HG02981 (cell line): Measurements from ENCODE around the gene SPNS3.

Experiments used
- ATAC-seq: cut with Tn5 transposase; IDR thresholded peaks from one replicate; pipeline ENCODE4 v1.9.1; 2021; ENCODE audit warnings: mild to moderate bottlenecking, moderate library complexity; ENCODE audit not compliant: unreplicated experiment

The SPNS3 gene

DNA sequence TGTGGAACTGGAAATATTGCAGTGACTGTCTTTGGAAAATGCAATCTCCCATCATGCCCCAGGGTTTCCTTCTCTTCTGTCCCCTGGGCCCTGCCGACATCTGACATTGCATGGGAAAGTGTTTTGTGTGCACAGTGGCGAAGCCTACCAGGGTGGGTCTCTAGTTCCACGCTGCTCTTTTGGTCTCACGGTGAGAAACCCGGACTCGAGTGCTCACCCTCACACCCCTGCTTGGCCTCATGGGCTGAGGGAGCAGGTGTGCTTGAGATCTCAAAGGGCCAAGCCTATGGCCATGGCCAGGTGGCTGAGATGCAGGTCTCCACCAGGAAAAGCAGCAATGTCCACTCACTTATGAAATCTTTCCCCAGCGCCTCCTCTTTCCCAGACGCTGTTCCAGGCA, 32.0 kb downstream of the SPNS3 start:
- no peak for ATAC-seq

DNA sequence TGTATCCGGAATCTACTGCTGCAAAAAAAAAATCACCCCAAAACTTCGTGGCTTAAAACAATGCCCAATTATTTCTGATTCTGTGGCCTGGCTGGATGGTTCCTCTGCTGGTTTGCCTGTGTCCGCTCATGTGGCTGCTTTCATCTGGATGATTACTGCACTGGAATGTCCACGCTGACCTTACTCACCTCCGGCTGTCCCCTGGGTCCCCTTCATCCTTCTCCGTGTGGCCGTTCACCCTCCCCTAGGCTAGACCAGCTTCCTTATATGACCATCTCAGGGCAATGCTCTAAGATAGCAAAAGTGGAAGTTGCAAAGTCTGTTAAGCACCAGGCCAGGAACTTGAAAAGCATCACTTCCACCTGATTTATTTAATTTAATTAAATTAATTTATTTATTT, 33.5 kb downstream of the SPNS3 start:
- no peak for ATAC-seq

DNA sequence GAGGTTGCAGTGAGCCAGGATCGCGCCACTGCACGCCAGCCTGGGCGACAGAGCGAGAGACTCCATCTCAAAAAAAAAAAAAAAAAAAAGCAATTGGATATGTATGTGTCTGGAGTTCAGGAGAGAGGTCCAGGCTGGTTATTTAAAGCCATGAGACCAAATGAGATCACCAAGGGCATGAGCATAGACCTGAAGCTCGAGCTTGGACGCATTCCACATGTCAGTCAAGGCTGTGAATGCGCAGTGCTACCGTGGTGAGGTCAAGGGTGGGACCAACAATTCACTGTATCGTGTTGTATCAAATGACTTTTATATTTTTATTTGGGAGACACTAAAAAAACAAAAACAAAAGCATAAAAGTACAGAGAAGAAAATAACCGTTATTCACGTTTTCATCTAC, 35.8 kb downstream of the SPNS3 start:
- ATAC-seq = no peak

DNA sequence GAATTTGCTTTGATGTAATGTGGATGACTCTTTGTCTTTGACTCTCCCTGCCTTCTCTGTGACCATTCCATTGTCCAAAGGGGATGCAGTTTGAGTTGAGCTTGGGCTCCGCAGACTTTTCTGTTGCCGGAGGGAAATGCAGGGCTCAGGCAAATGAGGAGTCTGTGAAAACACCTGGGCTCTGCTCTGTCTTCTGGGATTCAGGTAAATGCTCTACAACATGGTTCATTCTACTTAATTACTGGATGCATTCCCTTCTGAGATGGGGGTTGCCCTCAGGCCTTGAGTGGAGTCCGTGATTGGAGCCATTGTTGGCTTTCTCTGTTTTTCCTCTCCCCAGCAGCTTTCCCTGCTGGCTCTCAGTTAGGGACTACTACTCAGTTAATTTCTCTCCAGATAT, 38.5 kb downstream of the SPNS3 start:
- no peak for ATAC-seq

DNA sequence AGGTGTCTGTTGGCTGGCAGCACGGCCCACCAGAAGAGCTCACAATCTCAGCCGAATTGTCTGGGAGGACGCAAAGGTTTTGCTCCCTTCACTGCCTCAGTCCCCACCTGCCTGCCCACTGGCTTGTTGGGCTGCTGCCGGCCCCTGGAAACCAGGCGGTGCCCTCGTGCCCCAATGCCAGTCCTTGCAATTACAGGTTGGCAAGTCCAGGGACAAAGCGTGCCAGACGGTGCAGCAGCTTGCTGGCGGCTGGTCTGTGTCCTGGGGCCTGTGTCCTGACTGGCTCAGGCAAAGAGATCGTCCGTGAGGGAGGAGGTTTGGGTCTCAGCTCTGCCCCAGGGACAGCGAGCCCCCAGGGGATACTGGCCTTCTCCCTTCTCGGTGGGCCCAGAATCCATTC, 40.4 kb downstream of the SPNS3 start:
- no peak for ATAC-seq

DNA sequence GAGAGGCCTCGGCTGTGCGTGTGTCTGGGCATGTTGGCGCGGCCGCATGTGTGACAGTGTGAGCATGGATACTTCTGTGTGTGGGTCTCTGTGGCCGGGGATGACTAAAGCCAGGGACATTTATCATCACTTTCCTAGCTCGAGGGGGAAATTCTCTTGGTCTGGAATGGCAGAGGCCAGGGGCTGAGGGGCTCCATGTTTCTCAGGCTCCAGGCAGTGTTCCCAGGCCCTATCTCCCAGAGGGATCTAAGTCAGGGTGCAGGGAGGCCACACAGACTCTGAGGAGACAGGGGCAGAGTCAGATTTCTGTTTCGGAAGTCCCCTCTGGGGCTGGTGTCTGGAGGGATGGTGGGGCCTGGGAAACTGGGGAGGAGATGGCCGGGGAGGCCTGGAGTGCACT, 41.3 kb downstream of the SPNS3 start:
- no peak for ATAC-seq

DNA sequence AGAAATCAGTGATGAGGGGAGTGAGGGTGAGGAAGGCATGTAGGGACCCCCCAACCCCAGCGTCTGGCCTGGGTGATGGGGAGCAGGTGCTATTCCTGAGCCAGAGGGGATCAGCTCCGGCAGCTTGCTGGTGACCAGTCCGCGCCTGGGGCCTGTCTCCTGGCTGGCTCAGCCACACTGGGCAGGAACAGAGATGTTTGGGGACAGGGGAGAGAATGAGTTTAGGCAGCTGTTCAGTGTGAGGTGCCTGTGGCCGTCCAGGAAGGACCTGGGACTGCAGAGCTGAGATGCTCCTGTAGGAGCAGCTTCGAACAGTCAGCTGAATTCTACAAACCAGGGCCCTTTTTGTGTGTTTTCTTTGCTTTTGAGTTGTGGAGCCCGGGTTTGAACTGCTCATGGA, 41.7 kb downstream of the SPNS3 start:
- ATAC-seq = no peak

DNA sequence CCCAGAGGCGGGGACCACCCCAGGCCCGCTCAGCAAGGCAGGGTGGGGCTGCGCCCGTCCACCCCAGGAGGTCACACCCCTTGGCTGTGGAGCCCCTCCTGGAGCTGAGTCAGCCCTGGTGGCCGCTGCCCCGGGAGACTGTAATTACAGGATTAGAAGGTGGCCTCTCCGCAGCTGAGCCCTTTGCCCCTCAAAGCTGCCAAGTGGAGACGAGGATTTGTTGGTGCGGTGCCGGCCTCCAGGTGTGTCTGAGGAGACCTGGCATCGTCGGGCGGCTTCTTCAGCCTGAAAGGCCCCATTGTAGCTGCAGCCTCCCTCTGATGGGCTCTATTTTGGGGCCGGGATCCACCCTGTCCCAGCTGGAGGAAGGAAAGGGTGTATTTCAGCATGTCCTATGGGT, 42.3 kb downstream of the SPNS3 start:
- no peak for ATAC-seq

DNA sequence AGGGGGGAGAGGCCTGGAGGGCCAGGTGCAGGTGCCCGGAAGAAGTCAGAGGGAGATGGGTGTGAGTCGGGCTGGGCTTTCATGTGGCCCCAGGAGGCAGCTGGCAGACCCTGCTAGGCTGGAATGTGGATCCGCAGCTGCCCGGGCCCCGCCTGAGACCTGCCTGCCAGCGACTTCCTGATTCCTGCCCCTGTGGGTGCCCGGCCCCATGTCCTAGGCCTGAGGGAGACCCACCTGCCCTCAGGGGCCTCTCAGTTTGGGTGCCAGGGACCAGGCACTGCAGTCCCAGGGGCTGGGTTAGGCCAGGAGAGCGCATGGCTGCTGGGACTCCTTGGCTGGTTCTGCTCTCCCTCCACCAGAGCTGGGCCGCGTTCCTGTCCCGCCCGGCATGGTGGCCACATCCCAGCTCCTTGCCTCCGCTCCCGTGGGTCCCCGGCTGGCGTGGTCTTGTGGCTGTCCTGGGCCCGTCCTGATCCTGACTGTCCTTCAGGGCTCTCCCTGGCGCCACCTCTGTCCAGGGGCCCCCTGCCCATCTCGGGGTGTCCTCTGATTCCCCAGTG, 42.9 kb downstream of the SPNS3 start:
- no peak for ATAC-seq

DNA sequence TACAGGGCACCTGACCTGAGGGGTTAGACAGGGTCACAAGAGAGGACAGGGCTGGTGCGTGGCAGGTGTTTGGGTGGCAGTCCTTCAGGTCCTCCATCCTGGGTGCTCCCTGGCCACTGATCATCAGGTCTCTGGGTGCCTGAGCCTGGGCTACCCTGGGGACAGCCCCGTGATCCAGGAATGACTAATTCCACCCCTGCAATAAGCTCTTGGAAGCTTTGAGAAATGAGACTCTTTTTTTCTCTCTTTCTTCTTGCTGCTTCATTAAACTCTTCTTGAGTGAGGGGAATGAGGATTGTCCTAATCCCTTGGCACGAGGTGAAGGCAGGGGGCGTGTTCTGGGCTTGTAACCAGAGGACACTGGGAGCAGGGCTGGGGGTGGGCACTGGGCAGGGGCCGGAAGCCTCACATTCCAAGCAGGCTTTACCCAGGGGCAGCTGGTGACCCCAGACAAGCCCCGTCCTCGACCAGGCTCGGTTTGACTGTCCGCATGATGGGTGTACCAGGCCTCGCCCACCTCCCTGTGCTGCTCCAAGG, 43.6 kb downstream of the SPNS3 start:
- no peak for ATAC-seq

DNA sequence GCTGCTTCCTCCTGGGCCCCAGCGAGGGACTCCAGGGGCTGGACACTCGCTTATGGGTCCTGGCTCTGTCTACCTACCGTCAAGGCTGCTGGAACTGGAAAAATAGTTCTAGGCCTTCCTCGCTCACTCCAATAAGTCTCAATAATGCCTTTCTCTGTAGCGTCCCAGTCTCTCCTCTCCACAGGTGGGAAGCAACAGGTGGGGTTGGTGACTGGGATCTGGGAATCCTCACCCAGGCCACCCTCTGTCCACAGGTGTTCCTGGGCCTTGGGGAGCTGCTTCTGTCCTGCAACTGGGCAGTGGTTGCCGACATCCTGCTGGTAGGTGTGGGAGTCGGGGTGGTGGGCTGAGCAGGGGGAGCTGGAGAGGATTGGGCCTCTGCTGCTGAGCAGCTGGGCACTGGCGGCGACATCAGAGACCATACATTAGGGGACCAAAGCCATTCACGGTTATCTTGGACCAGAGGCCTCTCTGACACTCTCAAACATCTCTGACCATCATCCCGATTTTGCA, 44.6 kb downstream of the SPNS3 start:
- no peak for ATAC-seq

DNA sequence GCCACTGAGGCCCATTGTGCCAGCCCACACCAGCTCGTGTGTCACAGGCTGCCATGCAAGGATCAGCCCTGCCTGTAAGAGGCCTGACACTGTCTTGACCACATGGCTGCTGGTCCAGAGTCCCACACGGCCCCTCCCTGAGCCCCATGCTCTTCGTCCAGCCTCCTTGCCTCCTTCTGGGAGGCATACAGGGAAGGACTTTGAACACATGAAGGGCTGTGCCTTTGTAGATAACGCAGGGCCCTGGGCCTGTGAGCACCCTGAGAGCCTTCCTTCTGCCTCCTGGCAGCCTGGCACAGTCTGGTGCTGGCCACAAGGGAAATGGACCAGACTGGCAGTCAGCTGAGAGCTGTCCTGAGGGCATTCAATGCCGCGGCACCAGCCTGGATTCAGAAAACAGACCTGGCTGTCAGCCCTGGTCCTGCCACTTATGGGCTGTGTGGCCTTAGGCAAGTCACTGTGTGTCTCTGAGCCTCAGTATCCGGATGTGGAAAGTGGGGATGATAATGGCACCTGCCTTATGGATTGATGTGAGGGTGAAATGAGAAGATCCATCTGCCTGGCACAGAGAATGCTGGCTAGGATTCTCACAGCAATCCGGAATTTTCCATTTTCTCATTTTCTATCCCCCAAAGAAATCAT, 45.7 kb downstream of the SPNS3 start:
- ATAC-seq = no peak

DNA sequence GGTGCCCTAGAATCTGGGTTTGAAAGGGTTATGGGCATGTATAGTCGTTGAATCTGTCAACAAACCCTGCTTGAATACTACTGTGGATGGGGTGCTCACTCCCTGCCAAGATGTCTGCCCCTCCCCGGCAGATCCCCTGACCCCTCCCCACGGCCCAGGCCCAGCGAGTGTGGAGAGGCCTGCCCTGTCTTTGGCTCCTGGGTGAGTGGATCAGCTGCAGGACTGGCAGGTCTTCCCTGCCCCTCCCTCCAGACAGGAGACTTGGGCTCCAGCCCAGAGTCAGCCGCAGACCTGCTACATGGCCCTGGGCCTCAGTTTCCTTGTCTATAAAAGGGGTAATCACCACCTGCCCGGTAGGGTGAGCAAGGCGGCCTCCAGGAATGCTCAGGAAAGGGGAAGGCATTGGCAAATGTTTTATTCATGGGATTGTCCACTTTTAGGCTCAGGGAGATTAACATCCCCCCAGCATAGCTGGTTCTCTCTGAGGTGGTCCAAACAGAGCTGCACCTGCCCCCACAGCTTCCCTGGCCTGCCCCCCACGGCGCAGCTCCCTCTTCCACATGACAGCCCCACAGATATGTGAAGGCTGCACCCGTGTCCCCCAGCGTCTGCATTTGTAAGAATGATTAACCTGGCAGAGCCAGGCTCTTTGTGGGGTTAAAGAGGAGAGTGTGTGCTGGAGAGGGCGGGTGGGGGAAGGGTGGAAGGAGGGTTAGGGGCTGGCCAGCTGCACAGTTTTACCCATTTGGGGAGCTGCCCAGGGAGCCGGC, 46.4 kb downstream of the SPNS3 start:
- ATAC-seq = no peak

DNA sequence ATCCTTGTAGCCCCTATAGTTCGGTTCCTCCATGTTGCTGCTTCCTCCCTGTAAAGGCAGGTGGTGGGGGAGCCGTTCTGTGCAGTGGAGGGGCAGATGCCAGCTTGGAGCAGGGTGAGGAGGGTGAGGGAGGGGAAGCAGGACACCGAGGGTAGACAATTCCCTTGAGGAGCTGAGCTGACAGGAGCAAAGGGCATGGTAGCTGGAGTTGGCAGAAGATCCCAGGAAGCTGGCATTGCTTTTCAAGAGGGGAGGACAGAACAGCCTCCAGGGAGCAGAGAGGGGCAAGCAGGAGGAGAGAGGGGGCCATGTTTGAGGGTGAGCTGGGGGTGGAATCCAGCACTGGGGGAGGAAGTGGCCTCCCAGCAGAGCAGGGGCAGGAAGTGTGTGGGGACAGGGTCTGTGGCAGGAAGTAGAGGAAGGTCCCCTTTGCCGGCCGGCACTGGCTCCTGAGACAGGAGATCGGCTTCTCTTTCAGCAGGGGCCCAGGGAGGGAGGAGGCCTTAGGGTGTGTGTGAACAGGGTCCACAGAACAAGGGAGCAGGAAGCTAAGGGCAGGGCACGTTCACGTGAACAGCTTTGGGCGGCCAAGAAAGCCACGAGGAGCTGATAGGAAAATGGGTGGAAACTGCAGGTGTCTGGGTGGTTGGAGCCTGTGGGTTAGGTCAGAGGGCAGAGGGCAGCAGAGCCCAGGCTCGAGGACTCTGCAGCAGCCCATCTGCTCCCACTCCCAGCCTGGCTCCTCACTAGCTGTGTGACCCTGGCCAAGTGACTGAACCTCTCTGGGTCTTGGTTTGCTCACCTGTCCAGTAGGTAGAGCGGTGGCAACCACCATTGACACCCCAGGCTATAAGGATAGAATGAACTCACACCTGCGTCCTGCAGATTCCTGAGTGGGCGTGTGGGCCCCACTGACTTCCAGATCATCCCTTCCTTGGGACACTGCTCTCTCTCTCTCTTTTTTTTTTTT, 47.5 kb downstream of the SPNS3 start:
- ATAC-seq = no peak

DNA sequence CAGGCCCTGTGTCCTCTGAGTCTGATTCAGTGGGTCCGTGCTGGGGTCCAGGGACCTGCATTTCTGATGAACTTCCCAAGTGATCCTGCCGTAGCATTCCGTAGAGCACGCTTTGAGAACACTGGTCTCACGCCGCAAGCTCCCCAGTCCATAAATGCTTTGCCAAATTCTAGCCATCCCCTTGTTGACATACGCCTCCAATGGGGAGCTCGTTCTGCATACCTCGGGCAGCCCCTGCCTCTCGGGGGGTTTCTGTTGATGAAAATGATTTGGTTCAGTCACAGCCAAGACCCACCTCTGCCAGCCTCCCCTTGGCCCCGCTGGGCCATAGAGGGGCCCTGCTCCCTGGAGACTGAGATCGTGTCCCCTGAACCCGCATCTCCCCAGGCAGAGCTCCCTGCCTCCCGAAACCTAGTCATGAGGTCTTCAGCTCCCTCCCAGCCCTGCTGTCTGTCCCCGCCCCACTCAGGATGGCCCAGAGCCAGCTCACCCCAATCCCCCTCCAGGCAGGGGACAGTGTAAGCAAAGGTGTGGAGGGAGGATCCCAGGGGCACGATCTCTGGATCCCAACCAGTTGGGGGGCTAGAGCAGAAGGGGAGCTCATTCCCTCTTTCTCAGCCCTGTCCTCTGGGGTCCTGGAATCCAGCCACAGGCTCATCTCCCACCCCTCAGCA, 48.7 kb downstream of the SPNS3 start:
- ATAC-seq = no peak

DNA sequence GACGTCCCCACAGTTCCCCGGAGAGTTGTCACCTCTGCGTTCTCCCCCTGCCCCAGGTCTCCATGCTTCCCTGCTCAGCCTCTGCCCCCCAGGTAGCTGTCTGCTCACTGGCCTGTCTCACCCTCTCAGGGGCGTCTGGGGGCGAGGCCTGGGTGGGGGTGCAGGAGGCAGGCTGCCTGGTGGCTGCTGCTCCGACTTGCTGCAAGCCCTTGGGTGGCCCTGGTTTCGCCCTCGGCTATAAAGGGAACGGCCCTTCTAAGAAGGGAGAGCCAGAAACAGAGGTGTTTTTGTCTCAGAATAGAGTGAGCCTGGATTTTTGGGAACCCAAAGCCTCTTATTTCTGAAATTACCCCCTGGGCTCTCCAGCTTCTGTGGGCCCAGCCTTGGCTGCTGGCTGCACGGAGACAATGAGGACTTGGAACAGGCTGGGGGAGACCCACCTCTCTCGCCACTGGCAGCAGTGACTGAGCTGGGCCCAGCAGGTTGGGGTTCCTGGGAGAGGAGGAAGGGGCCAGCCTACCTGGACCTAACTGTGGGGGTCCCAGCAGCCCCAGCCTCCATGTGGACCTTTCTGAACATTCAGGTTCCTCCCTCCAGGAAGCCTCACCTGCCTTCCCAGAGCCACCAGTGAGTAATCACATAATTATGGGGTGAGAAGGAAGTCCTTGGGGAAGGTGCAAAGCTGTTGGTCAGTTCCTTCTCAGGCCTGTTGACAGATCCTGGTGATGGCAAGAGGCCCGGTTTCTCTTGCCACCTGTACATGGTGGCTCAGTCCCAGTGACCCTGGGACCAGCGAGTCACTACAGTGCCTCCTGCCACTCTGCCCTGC, 49.5 kb downstream of the SPNS3 start:
- ATAC-seq = no peak

DNA sequence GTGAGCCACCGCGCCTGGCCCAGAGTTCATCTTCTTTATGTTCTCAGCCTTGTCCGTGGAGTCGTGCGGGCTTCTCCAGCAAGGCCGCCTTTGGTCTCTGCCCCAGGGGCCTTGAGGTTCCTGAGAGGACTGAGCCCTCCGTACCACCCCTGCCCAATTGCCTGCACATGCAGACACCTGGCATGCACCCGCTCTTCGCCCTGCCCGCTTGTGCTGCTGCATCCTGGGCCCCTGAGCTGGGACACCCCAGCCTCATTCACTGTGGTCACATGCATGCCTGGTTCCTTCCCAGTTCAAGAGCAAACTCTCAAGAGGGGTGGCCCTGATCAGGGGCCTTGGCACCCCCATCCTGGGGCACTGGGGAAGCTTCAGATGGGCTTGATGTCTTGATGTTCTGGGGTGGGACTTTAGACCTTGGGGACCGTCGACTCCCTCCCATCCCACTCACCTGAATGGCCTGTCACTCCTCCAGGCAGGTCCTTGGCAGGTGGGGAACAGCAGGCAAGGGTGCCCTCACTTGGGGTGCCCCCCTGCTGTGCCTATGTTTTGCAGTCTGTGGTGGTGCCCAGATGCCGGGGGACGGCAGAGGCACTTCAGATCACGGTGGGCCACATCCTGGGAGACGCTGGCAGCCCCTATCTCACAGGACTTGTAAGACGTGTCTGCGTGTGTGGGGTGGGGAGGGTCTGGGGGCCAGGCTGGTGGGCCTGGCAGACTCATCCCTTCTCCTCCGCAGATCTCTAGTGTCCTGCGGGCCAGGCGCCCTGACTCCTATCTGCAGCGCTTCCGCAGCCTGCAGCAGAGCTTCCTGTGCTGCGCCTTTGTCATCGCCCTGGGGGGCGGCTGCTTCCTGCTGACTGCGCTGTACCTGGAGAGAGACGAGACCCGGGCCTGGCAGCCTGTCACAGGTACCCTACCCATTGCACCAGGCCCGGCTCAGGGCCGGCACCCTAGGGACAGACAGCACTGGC, 52.2 kb downstream of the SPNS3 start:
- ATAC-seq = no peak

DNA sequence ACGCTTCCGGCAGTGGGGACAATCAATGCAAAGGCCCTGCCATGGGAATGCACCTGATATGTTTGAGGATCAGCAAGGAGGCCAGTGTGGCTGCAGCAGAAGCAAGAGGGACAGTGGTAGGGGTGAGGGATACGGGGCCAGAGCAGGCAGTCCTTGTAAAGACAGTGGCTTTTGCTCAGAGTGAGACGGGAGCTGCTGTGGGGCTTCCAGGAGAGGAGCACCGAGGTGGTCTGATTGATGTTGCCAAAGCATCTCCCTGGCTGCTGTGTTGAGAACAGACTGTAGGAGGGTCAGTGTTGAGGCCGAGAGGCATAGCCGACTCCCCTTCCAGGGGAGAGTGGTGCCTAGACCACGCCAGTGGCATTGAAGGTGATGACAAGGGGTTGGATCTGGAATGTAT, 53.6 kb downstream of the SPNS3 start:
- no peak for ATAC-seq
